ENCODE measurements around the gene GOLPH3. TPM values are rescaled to one million over a fixed set of nuclear protein-coding genes. Genes with fewer than 3 reads are reported as not detected.
A peak's percentile ranks its signal among the peaks of the same experiment; 100 is the strongest.

GOLPH3 gene
- total RNA-seq, 1 donor from 2014 or later = 64.6 TPM

GRCh38 chr5:32197032-32197431 is 22.9 kb upstream of the GOLPH3 start:
- no peak for TF ChIP-seq CTCF (IDR thresholded peaks at IDR 0.05; ENCODE audit: insufficient read depth, low read length, poor library complexity, severe bottlenecking)
- no peaks in the 10 kb centered on the region for H3K27me3 ChIP-seq (ENCODE audit: control insufficient read depth, insufficient read depth, low read length)
- no peak for DNase-seq (ENCODE audit: low read depth)
- H3K36me3 ChIP-seq (ENCODE audit: control insufficient read depth, insufficient read depth, low read length) = no peaks in the 10 kb centered on the region
- no peak overlapping the region for H3K4me3 ChIP-seq (ENCODE audit: low read depth, low read length)

- DNase-seq (ENCODE audit: low read depth) = no peak
- Histone ChIP-seq H3K27me3 (ENCODE audit: control insufficient read depth, insufficient read depth, low read length) (no peaks in the 10 kb centered on the region), H3K4me3 (ENCODE audit: low read depth, low read length) (no peak overlapping the region), H3K36me3 (ENCODE audit: control insufficient read depth, insufficient read depth, low read length) (no peaks in the 10 kb centered on the region)
- TF ChIP-seq CTCF (IDR thresholded peaks at IDR 0.05; ENCODE audit: insufficient read depth, low read length, poor library complexity, severe bottlenecking) = no peak
These were observed 21.1 kb upstream of the GOLPH3 start for GRCh38 chr5:32195265-32195664.

GRCh38 chr5:32193591-32193990 is 19.5 kb upstream of the GOLPH3 start:
- H3K36me3 ChIP-seq (ENCODE audit: control insufficient read depth, insufficient read depth, low read length) = no peaks in the 10 kb centered on the region
- no peak overlapping the region for H3K4me3 ChIP-seq (ENCODE audit: low read depth, low read length)
- TF ChIP-seq CTCF (IDR thresholded peaks at IDR 0.05; ENCODE audit: insufficient read depth, low read length, poor library complexity, severe bottlenecking) = no peak
- peak; percentile 54 for DNase-seq (ENCODE audit: low read depth)
- H3K27me3 ChIP-seq (ENCODE audit: control insufficient read depth, insufficient read depth, low read length) = no peaks in the 10 kb centered on the region

- no peak for TF ChIP-seq CTCF (IDR thresholded peaks at IDR 0.05; ENCODE audit: insufficient read depth, low read length, poor library complexity, severe bottlenecking)
- Histone ChIP-seq H3K4me3 (ENCODE audit: low read depth, low read length) (no peak overlapping the region), H3K27me3 (ENCODE audit: control insufficient read depth, insufficient read depth, low read length) (no peaks in the 10 kb centered on the region), H3K36me3 (ENCODE audit: control insufficient read depth, insufficient read depth, low read length) (no peaks in the 10 kb centered on the region)
- no peak for DNase-seq (ENCODE audit: low read depth)
These were observed 16.0 kb upstream of the GOLPH3 start for GRCh38 chr5:32190095-32190494.

GRCh38 chr5:32187675-32188074 is 13.6 kb upstream of the GOLPH3 start:
- TF ChIP-seq CTCF (IDR thresholded peaks at IDR 0.05; ENCODE audit: insufficient read depth, low read length, poor library complexity, severe bottlenecking) = no peak
- no peaks in the 10 kb centered on the region for H3K27me3 ChIP-seq (ENCODE audit: control insufficient read depth, insufficient read depth, low read length)
- no peak for DNase-seq (ENCODE audit: low read depth)

GRCh38 chr5:32182463-32183063 is 8.4 kb upstream of the GOLPH3 start:
- no peak overlapping the region for H3K4me3 ChIP-seq (ENCODE audit: low read depth, low read length)
- no peaks in the 10 kb centered on the region for H3K36me3 ChIP-seq (ENCODE audit: control insufficient read depth, insufficient read depth, low read length)
- DNase-seq (ENCODE audit: low read depth) = no peak
- TF ChIP-seq CTCF (IDR thresholded peaks at IDR 0.05; ENCODE audit: insufficient read depth, low read length, poor library complexity, severe bottlenecking) = no peak
- no peaks in the 10 kb centered on the region for H3K27me3 ChIP-seq (ENCODE audit: control insufficient read depth, insufficient read depth, low read length)

More at GRCh38 chr5:32187675-32188074, 13.6 kb upstream of the GOLPH3 start:
- Histone ChIP-seq H3K36me3 (ENCODE audit: control insufficient read depth, insufficient read depth, low read length) (no peaks in the 10 kb centered on the region), H3K4me3 (ENCODE audit: low read depth, low read length) (no peak overlapping the region)
